MV-4-11 (cell line): ENCODE measurements around the gene GLRX2.

Source experiments
- DNase-seq: peaks from one replicate; lab custom pipeline; 2025; lab: John Stamatoyannopoulos, UW

Gene GLRX2

DNA sequence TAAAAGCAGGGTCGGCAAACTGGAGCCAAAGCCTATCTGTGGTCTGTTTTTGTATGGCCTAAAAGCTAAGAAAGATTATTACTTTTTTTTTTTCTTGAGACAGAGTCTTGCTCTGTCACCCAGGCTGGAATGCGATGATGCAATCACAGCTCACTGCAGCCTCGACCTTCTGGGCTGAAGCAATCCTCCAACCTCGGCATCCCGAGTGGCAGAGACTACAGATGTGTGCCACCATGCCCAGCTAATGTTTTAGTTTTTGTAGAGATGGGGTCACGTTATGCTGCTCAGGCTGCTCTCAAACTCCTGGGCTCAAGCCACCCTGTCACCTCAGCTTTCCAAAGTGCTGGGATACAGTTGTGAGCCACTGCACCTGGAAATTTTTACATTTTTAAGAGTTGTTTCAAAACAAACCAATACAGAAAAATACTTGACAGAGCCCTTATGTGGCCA is 6.5 kb upstream of the GLRX2 start:
- peak; percentile 78 for DNase-seq

DNA sequence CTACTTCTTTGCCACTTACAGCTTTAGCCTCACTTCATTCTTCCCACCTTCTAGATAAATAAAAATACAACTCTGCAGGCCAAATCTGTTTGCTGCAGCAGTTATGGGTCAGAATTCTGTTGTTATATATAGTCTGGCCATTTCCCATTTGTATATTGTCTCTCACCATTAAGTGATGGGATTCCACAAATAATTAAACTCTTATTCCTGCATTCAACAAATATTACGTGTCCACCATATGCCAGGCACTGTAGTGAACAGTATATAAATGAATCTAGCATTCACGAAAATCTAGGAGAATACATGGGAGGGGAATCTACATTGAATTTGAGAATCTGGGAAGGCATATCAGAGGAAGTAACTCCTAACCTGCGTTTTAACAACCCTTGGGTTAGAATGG is 5.7 kb upstream of the GLRX2 start:
- no peak for DNase-seq

DNA sequence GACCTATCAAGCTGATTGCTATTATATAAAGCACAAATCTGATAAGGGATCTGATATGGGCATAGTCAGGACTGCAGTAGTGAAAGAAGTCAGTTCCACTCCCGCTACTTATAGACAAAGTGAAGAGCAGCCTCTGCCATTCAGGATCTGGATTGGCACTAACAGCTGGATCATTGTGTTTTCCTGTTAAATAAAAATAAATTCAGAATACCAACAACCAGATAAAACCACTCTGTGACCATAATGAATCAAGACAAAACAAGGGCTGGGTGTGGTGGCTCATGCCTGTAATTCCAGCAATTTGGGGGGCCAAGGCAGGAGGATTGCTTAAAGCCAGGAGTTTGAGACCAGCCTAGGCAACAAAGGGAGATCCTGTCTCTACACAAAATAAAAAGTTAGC is 5.0 kb upstream of the GLRX2 start:
- no peak for DNase-seq

DNA sequence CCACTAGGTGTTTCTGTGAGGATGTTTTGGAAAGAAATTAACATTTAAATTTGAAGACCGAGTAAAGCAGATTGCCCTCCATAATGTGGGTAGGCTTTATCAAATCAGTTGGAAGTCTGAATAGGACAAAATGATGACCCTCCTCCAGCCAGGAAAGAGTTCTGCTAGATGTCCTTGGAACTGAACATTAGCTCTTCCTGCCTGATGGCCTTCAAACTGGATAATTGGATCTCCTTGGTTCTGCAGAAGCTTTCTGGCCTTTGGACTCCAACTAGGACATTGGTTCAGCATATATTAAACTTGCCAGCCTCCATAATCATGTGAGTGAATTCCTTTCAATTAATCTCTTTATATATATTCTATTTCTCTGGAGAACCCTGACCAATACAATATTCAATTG is 4.4 kb upstream of the GLRX2 start:
- DNase-seq = no peak

DNA sequence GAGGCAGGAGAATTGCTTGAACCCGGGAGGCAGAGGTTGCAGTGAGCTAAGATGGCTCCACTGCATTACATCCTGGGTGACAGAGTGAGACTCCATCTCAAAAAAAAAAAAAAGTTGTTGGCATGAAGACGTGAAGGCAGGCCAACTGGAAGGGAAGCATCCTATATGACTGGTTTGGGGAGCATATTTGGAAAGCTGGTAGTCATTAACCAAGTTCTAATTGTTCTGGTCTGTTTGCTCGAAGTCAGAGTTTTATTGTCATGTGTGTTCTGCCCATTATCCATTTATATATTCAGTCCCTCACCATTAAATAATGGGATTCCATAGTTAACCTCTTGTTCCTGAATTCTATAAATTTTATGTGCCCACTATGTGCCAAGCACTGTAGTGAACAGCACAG is 3.3 kb upstream of the GLRX2 start:
- no peak for DNase-seq

DNA sequence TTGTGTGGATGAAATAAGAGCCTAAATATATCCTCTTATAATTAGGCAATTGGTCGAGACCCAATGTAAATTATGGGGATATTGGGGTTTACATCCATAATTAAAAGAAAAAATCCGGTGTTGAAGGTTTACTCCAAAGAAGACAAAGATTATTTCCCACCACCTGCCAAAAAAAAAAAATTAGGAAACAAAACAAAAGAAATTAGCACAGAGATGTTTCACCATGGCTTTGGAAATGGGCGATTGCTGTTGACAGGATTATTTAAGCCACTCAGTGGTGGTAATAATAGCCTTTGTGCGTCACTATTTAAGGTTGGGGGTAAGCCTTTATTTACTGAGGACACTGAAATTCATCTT is 585 bp upstream of the GLRX2 start:
- DNase-seq = no peak

DNA sequence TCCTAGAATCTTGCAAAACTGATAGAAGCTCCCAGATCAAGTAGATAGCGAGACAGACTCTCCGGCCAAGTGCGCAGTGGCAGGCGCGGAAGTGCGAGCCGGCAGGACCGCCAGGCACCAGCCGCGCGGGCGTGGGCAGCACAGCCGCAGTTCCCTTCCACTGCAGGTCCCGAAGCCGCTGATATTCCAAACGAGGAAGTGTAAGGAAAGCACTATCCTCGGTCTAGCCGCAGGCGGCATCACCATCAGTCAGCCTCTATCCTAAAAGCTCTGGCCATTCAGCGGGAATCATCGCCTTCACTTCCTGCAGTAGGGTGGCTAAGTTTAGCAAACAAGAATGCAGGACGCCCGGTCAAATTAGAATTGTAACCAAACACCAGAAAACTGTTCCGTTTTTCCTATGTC is 710 bp downstream of the GLRX2 start:
- peak; percentile 29 for DNase-seq

DNA sequence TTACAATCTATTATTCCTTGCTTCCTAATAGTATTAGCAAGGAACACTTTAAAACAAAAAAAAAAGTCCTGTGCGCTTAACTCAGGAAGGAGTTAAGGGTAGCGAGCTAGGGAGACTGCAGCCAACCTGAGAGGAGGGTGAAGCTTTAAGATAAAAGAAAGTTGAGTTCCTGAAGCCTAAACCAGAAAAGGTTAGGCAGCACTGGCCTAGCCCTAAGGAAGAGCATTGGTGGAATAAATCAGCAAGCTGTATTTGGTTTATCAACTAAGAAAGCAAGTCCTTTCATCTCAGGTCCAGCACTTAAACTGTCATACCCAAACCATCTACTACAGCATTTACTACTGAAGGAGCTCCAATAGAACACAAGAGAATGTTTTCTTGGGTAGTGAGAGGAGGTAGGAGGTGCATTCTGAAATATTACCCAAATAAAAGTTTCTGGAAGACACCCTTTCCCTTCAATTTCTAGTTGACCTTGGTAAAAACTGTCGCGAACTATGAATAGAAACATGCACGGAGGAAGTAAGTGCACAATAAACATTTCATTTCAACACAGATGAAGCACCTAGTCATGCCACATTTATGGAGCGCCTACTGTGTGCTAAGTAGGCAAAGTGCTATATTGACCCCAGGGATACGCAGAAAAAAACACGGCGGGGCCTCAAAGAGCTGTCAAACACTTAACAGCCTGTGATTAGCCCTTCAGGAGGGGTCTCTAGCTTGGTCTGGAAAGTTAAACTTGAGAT is 1.3 kb downstream of the GLRX2 start:
- peak; percentile 21 for DNase-seq

DNA sequence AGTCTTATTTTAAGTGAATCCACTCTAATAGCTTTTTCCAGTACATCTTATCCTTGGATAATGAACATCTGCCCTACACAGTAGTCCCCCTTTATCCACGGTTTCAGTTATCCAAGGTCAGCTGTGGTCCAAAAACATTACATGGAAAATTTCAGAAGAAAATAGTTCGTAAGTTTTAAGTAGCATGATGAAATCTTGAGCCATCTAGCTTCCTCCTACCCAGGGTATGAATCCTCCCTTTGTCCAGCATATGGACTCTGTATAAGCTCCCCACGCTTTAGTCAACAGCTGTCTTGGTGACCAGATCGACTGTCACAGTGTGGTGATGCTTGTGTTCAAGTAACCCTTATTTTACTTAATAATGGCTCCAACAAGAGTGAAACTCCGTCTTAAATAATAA is 2.6 kb downstream of the GLRX2 start:
- DNase-seq = peak; percentile 33

DNA sequence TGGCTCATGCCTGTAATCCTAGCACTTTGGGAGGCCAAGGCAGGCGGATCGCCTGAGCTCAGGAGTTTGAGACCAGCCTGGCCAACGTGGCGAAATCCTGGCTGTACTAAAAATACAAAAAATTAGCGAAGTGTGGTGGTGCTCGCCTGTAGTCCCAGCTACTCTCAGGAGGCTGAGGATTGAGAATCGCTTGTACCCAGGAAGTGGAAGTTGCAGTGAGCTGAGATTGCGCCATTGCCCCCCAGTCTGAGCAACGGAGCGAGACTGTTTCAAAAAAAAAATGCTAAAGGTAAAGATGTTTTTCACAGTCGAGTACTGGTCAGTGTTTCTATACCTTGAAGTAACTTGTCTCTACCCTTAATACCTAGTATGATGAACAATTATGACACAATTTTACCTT is 11.1 kb downstream of the GLRX2 start:
- DNase-seq = no peak

DNA sequence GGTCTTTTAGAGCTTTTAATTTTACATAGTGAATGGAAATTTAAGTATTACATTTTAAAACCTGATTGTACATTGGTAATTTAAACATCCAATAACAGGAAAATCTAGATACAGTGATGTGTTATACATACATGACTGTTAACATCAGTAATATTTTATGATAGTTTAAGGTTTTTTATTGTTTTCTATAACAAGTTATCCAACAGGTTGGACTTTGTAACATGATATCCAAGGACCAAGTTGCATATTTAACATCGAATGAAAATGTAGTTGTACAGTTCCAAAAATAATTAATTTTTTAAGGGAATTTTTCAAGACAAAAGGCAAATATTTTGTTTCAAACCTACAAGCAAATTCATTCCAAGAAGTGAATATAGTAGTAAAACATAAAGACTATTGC is 14.3 kb downstream of the GLRX2 start:
- no peak for DNase-seq

DNA sequence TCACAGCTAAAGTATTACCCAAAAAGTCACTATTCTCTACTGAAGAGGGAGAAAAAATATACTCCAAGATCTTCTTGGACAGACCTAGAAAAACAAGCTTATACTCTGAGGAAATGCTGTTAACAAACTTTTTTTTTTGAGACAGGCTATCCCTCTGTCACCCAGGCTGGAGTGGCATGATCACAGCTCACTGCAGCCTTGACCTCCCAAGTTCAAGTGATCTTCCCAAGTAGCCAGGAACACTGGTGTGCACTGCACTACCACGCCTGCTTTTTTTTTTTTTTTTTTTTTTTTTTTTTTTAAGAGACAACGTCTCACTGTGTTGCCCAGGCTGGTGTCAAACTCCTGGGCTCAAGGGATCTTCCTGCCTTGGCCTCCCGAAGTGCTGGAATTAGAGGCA is 17.3 kb downstream of the GLRX2 start:
- no peak for DNase-seq

DNA sequence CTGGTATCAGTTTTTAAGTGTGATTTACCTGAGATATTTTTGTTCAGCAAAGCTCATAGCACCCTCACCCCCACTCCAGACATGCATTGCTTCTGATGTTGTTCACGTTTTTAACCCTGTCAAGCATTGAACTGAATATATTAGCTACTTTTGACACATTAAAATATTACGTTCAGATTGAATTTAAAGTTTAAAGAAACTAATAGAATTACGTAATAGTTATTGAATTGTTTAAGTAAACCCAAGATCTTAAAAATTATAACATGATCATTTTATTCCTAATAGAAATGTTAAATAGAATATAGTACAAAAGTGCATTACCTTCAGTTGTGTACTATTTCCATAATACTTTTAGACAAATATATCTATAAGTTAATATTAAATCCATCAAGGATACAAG is 18.9 kb downstream of the GLRX2 start:
- DNase-seq = no peak

DNA sequence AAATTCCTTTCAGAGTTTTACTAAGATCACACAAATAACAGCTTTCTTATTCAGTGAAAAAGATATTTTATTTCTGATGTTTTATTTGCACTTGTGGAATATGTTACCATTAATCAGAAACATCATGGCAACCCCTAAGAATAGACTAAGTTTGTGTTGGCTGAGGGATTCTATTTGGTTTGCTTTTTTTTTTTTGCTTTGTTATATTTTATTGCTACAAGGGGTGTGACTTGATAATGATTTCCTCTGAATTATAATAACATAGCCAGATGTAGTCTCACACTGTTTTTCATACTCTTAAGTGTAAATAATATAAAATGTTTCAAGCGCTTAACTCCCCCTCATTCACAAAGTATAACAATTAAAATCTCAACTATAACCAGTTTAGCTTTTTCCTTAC is 20.0 kb downstream of the GLRX2 start:
- DNase-seq = no peak

DNA sequence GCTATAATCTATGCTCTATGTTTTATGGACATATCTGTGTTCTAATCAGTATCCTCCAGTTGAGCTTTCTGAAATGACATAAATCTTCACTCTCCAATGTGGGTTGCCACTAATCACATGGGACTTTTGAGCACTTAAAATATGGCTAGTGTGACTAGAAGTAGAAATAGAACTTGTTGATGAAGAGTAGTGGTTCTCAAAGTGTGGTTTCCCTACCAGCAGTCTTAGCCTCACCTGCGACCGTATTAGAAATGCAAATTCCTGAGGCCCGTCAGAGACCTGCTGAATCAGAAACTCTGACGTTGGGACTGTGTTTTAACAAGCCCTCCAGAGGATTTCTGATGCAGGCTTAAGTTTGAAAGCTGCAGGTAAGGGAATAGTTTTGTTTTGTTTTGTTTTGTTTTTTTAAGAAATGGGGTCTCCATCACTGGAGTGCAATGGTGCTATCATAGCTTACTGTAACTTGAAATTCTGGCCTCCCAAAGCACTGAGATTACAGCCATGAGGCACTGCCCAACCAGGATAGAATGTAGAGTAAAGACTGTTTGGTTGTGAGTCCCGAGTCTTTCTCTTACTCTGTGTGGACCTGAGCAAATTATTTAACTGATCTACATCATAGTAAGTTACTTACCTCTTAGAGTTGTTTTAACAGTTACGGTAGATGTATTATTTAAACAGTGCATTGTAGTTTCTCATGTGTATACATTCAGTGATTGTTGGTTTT is 21.7 kb downstream of the GLRX2 start:
- no peak for DNase-seq

DNA sequence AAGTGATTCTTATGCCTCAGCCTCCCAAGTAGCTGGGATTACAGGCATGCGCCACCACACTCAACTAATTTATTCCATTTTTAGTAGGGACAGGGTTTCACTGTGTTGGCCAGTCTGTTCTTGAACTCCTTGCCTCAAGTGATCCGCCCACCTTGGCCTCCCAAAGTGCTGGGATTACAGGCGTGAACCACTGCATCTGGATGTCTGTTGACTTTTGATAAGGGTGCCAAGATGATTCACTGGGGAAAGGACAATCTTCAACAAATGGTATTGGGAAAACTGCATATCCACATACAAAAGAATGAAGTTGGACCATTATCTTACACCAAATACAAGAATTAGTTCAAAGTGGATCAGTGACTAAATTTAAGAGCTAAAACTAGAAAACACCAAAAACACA is 26.0 kb downstream of the GLRX2 start:
- no peak for DNase-seq

DNA sequence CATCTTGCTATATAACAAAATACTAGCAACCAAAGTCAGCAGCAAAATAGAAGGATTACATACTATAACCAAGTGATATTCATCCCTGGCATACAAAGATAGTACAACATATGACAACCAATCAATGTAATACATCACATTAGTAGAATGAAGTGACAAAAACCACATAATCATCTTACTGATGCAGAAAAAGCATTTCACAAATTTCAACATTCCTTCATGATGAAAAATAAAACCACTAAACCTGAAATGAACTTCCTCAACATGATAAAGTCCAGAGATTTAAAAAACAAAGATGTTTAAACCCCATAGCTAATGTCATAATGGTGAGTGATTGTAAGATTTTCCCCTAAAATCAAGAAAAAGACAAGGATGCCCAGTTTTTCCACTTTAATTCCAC is 27.2 kb downstream of the GLRX2 start:
- DNase-seq = no peak

DNA sequence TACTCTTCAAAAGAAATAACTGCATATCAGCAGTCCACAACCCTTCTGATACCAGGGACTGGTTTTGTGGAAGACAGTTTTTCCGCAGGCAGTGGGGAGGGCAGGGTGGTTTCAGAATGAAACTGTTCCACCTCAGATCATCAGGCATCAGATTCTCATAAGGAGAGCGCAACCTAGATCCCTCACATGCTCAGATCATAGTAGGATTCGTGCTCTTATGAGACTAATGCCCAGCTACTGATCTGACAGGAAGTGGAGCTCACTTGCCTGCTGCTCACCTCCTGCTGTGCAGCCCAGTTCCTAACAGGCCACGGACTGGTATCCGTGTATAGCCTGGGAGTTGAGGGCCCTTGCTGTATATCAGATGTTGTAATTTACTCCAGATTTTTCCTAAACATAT is 34.3 kb downstream of the GLRX2 start:
- peak; percentile 15 for DNase-seq

DNA sequence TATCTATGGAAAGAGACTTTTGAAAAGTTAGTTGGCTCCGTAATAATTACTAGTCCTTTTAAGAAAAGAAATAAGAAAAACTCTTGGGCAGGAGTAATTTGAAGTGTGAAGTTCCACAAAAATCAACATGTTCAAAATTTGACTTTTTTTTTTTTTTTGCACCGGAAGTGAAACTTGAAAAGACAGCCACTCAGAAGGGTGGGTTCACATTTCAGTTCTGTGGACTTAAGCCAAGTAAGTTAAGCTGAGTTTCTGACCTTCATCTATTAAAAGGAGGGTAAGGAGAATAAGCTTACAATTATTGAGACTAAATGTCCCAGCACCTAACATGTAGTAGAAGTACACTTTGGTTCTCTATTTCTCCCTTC is 34.8 kb downstream of the GLRX2 start:
- peak; percentile 66 for DNase-seq

DNA sequence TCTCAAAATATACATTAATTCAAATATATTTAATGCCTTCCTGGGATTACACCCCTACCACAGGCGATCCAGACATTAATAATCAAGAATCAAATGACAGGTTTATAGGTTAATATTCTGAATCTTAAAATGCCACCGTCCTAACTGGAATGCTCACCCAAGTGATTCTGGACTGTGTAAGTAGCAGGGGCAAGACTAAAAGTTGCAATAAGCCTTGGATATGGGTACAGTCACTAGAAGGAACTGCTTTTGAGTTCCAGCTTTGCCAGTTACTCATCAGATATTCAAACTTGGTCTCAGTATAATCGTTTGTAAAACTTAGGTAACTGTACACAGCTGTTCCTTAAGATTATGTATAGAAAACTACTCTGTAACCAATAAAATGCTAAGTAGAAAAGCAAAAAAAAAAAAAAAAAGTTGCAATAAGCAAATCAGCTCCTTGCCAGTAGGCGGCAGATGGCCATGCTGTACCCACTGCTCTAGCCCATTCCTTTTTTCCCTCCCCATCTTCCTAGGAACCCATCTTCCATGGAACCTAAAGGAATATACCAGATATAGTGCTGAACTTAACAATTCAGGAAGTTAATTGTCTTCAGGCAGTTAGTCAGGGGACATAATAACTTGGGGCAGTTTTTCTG is 35.3 kb downstream of the GLRX2 start:
- peak; percentile 61 for DNase-seq

DNA sequence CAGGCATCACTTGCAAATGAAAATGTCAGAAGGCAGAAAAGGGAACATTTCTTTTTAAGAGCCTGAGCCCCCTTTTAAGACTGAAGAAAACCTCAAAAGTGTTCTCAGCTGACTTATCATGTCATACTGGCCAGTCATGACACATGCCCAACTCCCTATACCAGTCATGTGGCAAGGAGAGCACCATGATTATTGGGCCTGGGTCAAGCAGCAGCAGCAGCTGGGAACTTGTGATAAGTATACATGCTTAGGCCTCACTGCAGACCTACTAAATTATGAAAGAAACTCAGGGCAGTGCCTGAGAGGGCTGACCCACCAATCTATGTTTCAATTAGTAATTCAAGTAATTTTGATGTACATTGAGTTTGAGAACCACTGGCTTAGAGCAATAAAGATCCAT is 37.2 kb downstream of the GLRX2 start:
- no peak for DNase-seq

DNA sequence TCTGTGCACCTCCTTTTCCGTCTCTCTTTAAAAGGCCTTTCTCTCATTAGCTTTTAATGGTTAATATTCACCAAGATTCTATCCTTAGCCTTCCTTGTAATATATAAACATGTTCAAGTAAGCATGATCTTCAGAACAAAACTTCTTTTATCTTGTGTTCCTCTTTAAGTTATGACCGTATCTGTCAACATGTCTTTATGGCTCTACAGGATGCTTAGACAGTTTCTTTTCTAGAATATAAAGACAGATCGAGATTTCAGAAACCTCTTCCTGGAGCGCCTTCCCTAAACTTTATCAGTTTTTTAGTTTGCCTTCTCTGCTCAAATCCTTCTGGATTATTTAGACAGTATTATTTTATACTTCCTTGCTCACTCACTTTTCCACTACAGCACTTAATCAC is 38.6 kb downstream of the GLRX2 start:
- DNase-seq = peak; percentile 17

DNA sequence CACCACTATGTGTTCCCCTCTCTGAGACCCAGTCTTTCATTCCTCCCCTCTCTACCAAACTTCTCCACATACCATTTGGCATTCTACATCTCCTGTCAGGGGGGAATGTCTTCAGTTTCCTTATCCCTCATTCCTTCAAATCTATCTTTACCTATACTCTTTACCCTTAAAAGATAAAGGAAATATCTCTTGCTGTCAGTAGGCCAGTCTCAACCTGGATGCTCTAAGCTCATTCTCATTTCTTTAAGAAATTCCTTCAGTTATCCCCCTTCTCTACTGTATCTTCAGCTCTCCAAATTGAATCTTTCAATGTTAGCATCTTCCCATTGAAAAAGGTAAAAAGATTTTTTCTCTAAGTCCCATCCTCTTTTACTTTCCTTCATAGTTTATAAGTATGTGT is 39.3 kb downstream of the GLRX2 start:
- no peak for DNase-seq
